Measurements from ENCODE around the gene RNPS1.

GRCh38 chr16:2243781-2244180 lies 24.1 kb downstream of the RNPS1 start:
- TF ChIP-seq, protein P1, sequence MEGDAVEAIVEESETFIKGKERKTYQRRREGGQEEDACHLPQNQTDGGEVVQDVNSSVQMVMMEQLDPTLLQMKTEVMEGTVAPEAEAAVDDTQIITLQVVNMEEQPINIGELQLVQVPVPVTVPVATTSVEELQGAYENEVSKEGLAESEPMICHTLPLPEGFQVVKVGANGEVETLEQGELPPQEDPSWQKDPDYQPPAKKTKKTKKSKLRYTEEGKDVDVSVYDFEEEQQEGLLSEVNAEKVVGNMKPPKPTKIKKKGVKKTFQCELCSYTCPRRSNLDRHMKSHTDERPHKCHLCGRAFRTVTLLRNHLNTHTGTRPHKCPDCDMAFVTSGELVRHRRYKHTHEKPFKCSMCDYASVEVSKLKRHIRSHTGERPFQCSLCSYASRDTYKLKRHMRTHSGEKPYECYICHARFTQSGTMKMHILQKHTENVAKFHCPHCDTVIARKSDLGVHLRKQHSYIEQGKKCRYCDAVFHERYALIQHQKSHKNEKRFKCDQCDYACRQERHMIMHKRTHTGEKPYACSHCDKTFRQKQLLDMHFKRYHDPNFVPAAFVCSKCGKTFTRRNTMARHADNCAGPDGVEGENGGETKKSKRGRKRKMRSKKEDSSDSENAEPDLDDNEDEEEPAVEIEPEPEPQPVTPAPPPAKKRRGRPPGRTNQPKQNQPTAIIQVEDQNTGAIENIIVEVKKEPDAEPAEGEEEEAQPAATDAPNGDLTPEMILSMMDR (IDR thresholded peaks at IDR 0.05; ENCODE audit: low read depth, low read length) = no peak
- TF ChIP-seq POLR2A (IDR thresholded peaks at IDR 0.05; ENCODE audit: extremely low read depth, insufficient read length) = no peak
- TF ChIP-seq MAX (IDR thresholded peaks at IDR 0.05; ENCODE audit: low read depth, low read length) = no peak
- TF ChIP-seq MYC (IDR thresholded peaks at IDR 0.05; ENCODE audit: low read depth, low read length) = no peak

Data from NB4 (cell line).